Liver (tissue), 9 donors: ENCODE results near the gene CDH15. TPM values are rescaled to one million over a fixed set of nuclear protein-coding genes. Genes with fewer than 3 reads are reported as not detected.
A peak's percentile ranks its signal among the peaks of the same experiment; 100 is the strongest.

ENCODE experiments used
- DNase-seq: peaks from one replicate; pipeline ENCODE4 v3.0.0-alpha.2; 2017; ENCODE audit warnings: low spot score
- H3K27ac ChIP-seq, 2 donors: one replicate each; pipeline ENCODE4 v1.7.0; 2013; ENCODE audit warnings: inconsistent platforms in 2 of 2, low read length in 2 of 2, control low read depth in 1 of 2, low read depth in 1 of 2, mild to moderate bottlenecking in 1 of 2
- H3K27me3 ChIP-seq, 4 donors: one replicate each; pipeline versions ENCODE4 v1.6.1 to v1.7.0; 2013; ENCODE audit warnings: low read length in 3 of 4, inconsistent platforms in 1 of 4, mild to moderate bottlenecking in 1 of 4, moderate library complexity in 1 of 4; ENCODE audit not compliant: control insufficient read depth in 4 of 4, insufficient read depth in 4 of 4
- H3K36me3 ChIP-seq, 4 donors: one replicate each; pipeline versions ENCODE4 v1.6.1 to v1.7.0; 2013; ENCODE audit warnings: low read length in 3 of 4, mild to moderate bottlenecking in 3 of 4, low read depth in 1 of 4, moderate library complexity in 1 of 4; ENCODE audit not compliant: control insufficient read depth in 4 of 4, insufficient read depth in 3 of 4
- H3K4me1 ChIP-seq, 4 donors: one replicate each; pipeline versions ENCODE4 v1.6.1 to v1.7.0; 2013; ENCODE audit warnings: low read length in 3 of 4, mild to moderate bottlenecking in 3 of 4, moderate library complexity in 1 of 4; ENCODE audit not compliant: control insufficient read depth in 4 of 4, insufficient read depth in 4 of 4
- H3K4me3 ChIP-seq, 3 donors: one replicate each; pipeline versions ENCODE4 v1.6.1 to v1.7.0; 2013; ENCODE audit warnings: low read length in 3 of 3, control low read depth in 1 of 3, low read depth in 1 of 3, mild to moderate bottlenecking in 1 of 3
- H3K9ac ChIP-seq, 2 donors: one replicate each; pipeline ENCODE4 v1.7.0; 2013; ENCODE audit warnings: low read length in 2 of 2, mild to moderate bottlenecking in 2 of 2, moderate library complexity in 2 of 2, control low read depth in 1 of 2, low read depth in 1 of 2
- H3K9me3 ChIP-seq, 4 donors: one replicate each; pipeline versions ENCODE4 v1.6.1 to v1.7.0; 2013; ENCODE audit warnings: low read length in 3 of 4; ENCODE audit not compliant: control insufficient read depth in 4 of 4
- FOXA1 ChIP-seq: IDR thresholded peaks from 2 replicates; pipeline ENCODE4 v1.6.1; 2016; ENCODE audit warnings: antibody characterized with exemption
- FOXA2 ChIP-seq: IDR thresholded peaks from 2 replicates; pipeline ENCODE4 v1.6.1; 2016; ENCODE audit warnings: antibody characterized with exemption
- JUND ChIP-seq, 2 donors: IDR thresholded peaks; 2 replicates each; pipeline ENCODE4 v1.6.1; 2016; ENCODE audit warnings: antibody characterized with exemption in 2 of 2
- NR2F2 ChIP-seq: IDR thresholded peaks from 2 replicates; pipeline ENCODE4 v1.6.1; 2016; ENCODE audit warnings: antibody characterized with exemption
- RXRA ChIP-seq, 2 donors: IDR thresholded peaks; 2 replicates each; pipeline ENCODE4 v1.6.1; 2017 to 2018; ENCODE audit warnings: antibody characterized with exemption in 2 of 2, mild to moderate bottlenecking in 1 of 2
- SP1 ChIP-seq: IDR thresholded peaks from 2 replicates; pipeline ENCODE4 v1.6.1; 2018; ENCODE audit warnings: antibody characterized with exemption, mild to moderate bottlenecking
- WGBS: extraction: QIAGEN DNeasy Blood & Tissue Kit; methylation state at CpG from one replicate; pipeline ENCODE4 v1.1.7; 2013; 5-methylcytosine and 5-hydroxymethylcytosine counted together
- polyA plus RNA-seq, 2 donors: library from polyadenylated mRNA; stranded (reverse) in 1 of 2; unstranded in 1 of 2; fragments of 200-250 nt in 1 of 2; fragments of >200 nt in 1 of 2; fragmentation: Nextera tagmentation in 1 of 2; extraction: Ambion mirVana in 1 of 2; gene quantifications; one replicate each; pipeline versions ENCODE4 v1.2.1 to v1.2.3, GENCODE V29; 2013 to 2015
- total RNA-seq, 2 donors: library from RNA; depleted of rRNA; stranded (reverse); fragments of >200 nt; gene quantifications; one replicate each; pipeline ENCODE4 v1.2.3, GENCODE V29; 2014
- TF ChIP-seq, protein P1 (sequence below): IDR thresholded peaks from 2 replicates; pipeline ENCODE4 v1.6.1; 2016; ENCODE audit warnings: antibody characterized with exemption
- TF ChIP-seq, protein P2 (sequence below): fragments of 150-350 bp; IDR thresholded peaks from 2 replicates; pipeline ENCODE4 v1.5.1; 2017; ENCODE audit warnings: improper control_type of control experiment, low read depth, low read length; ENCODE audit not compliant: missing input control
- TF ChIP-seq, protein P3 (sequence below): IDR thresholded peaks from 2 replicates; pipeline ENCODE4 v1.6.1; 2016; ENCODE audit warnings: antibody characterized with exemption, mild to moderate bottlenecking
- TF ChIP-seq, protein P4 (sequence below): IDR thresholded peaks from 2 replicates; pipeline ENCODE4 v1.6.1; 2016; ENCODE audit warnings: antibody characterized with exemption
- TF ChIP-seq, protein P5 (sequence below): IDR thresholded peaks from 2 replicates; pipeline ENCODE4 v1.6.1; 2016; ENCODE audit warnings: antibody characterized with exemption
- donor health status: healthy.
- donor health status: healthy.
- donor health status: healthy.
- donor health status: healthy.
- donor health status: healthy.

The CDH15 gene
- total and polyA plus RNA-seq, 4 donors: 0.12 TPM; not detected in 3

DNA sequence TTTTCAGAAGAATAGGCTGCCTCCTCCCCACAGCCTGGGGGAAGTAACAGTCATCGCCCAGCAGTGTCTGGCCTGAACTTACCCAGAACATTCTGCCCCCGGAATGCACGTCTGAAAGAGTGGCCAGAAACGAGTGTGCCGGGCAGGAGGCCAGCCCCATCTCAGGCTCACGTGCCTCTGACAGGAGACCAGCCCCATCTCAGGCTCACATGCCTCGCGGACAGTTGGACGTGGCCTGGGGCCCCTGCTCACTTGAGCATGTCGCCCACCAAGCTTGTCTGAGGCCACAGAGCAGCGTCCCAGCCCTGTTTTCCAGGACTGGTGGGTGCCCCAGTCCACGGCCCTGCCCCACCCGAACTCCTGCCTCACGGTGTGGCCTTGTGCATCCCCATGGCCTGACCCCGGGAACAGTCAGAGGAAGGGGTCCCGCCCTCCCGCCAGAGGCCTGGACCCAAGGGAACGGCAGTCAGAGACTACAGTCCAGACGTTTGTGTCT is 16.3 kb upstream of the CDH15 start:
- TF ChIP-seq, protein P1, sequence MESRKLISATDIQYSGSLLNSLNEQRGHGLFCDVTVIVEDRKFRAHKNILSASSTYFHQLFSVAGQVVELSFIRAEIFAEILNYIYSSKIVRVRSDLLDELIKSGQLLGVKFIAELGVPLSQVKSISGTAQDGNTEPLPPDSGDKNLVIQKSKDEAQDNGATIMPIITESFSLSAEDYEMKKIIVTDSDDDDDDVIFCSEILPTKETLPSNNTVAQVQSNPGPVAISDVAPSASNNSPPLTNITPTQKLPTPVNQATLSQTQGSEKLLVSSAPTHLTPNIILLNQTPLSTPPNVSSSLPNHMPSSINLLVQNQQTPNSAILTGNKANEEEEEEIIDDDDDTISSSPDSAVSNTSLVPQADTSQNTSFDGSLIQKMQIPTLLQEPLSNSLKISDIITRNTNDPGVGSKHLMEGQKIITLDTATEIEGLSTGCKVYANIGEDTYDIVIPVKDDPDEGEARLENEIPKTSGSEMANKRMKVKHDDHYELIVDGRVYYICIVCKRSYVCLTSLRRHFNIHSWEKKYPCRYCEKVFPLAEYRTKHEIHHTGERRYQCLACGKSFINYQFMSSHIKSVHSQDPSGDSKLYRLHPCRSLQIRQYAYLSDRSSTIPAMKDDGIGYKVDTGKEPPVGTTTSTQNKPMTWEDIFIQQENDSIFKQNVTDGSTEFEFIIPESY: no peak
- peak; percentile 69 for TF ChIP-seq NR2F2
- Histone ChIP-seq H3K9me3 (no peaks in the 10 kb centered on the region), H3K9ac (no peak overlapping the region), H3K27ac (no peak overlapping the region), H3K4me3 (no peak overlapping the region), H3K4me1 (peaks cover 0 to 4% (median 0%) of the 10 kb centered on the region in 4 donors), H3K27me3 (no peaks in the 10 kb centered on the region), H3K36me3 (peaks cover 3 to 15% (median 8%) of the 10 kb centered on the region in 4 donors)
- no peak for DNase-seq
- WGBS: 37% methylated on average over 19 of the region's 19 CpGs

DNA sequence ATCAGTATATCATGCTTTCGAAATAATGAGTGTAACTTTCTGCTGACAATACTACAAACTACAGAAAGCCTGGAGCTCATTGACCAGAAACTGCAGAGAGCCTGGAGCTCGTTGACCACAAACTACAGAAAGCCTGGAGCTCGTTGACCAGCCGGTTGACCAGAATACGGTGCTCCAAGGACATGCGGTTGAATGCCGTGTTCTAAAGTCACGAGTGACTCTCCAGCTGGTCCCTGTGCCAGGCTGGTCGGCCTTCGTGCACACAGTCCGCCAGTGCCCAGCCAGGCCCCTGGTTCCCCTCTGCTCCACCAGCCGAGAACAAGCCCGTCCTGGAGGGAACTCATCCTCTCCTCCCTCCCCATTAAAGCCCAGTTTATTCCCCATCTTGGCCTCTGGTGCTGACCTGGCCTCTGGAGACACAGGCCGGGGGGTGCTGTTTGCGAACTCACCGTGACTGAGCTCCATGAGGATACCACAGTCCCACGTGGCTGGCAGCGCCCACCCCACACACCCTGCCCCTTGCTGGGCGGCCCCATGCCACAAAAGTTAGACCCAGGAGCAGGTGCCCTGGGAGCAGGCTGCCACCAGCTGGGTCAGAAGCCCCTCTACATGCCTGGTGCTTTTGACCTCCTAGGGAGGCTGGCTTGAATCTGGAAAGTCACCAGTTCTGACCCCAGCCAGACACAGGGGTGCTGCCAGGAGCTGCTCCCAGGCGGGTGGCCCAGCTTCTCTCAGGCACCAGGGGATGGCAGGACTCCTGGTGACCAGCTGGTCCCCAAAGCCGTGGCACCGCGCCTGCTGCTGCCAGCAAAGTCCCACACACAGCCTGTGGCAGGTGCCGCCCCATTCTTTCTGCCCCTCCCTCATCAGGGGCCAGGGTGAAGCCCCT is 15.5 kb upstream of the CDH15 start:
- H3K4me1 ChIP-seq: peaks cover 0 to 4% (median 0%) of the 10 kb centered on the region in 4 donors
- no peaks in the 10 kb centered on the region for H3K9me3 ChIP-seq
- DNase-seq: no peak
- H3K4me3 ChIP-seq: no peak overlapping the region
- no peak overlapping the region for H3K9ac ChIP-seq
- no peaks in the 10 kb centered on the region for H3K27me3 ChIP-seq
- peaks cover 3 to 8% (median 3%) of the 10 kb centered on the region in 4 donors for H3K36me3 ChIP-seq
- WGBS: 66% methylated on average over 24 of the region's 24 CpGs
- H3K27ac ChIP-seq: no peak overlapping the region
- TF ChIP-seq FOXA1 (no peak), JUND (IDR thresholded peaks at IDR 0.05) (no peak), RXRA (IDR thresholded peaks at IDR 0.05) (no peak)
- TF ChIP-seq, protein P2, sequence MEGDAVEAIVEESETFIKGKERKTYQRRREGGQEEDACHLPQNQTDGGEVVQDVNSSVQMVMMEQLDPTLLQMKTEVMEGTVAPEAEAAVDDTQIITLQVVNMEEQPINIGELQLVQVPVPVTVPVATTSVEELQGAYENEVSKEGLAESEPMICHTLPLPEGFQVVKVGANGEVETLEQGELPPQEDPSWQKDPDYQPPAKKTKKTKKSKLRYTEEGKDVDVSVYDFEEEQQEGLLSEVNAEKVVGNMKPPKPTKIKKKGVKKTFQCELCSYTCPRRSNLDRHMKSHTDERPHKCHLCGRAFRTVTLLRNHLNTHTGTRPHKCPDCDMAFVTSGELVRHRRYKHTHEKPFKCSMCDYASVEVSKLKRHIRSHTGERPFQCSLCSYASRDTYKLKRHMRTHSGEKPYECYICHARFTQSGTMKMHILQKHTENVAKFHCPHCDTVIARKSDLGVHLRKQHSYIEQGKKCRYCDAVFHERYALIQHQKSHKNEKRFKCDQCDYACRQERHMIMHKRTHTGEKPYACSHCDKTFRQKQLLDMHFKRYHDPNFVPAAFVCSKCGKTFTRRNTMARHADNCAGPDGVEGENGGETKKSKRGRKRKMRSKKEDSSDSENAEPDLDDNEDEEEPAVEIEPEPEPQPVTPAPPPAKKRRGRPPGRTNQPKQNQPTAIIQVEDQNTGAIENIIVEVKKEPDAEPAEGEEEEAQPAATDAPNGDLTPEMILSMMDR: no peak

DNA sequence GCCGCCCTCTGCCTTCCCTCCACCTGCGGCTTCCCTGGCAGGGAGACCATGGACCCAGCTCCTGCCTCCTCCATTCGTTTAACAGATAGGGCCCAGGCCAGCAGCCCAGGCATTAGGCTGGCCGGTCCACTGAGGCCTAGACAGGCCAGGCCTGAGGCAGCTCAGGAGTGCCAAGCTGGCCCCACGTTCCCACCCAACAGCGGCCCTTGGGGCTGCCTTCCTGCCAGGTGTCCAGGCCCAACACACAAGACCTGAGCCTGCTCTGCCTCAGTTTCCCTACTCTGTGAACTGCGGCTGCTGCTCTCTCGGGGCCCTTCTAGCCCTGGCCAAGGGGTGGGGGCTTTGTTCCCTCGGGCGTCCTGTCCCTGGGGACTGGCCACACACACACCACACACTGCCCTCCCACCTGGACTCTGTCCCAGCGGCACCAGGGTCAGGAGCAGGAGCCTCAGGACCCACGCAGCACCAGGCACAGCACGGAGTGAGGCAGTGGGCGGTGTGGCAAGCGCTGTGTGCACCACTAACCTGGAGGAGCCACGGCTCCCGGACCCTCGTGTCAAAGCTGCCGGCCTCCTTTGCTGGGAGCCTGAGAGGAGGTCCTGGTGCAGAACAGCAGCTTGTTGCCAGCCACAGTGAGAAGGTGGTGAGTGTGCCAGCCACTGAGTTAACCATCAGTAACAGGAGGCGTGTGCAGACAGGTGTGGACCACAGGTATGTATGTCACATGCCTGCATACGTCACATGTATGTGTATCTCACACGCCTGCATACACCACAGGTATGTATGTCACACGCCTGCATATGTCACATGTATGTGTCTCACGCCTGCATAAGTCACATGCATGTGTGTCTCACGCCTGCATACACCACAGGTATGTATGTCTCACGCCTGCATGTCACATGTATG is 14.6 kb upstream of the CDH15 start:
- DNase-seq: no peak
- 74% methylated on average over 26 of the region's 26 CpGs for WGBS

More for the DNA sequence above, 14.6 kb upstream of the CDH15 start:
- Histone ChIP-seq H3K9ac (no peak overlapping the region), H3K36me3 (peaks cover 0 to 2% (median under 1%) of the 10 kb centered on the region in 4 donors), H3K27ac (no peak overlapping the region), H3K9me3 (no peaks in the 10 kb centered on the region), H3K4me3 (no peak overlapping the region), H3K27me3 (no peaks in the 10 kb centered on the region), H3K4me1 (peaks cover 0 to 4% (median 0%) of the 10 kb centered on the region in 4 donors)
- TF ChIP-seq FOXA2 (no peak), RXRA (IDR thresholded peaks at IDR 0.05) (no peak), FOXA1 (no peak), SP1 (no peak)
- TF ChIP-seq, protein P3, sequence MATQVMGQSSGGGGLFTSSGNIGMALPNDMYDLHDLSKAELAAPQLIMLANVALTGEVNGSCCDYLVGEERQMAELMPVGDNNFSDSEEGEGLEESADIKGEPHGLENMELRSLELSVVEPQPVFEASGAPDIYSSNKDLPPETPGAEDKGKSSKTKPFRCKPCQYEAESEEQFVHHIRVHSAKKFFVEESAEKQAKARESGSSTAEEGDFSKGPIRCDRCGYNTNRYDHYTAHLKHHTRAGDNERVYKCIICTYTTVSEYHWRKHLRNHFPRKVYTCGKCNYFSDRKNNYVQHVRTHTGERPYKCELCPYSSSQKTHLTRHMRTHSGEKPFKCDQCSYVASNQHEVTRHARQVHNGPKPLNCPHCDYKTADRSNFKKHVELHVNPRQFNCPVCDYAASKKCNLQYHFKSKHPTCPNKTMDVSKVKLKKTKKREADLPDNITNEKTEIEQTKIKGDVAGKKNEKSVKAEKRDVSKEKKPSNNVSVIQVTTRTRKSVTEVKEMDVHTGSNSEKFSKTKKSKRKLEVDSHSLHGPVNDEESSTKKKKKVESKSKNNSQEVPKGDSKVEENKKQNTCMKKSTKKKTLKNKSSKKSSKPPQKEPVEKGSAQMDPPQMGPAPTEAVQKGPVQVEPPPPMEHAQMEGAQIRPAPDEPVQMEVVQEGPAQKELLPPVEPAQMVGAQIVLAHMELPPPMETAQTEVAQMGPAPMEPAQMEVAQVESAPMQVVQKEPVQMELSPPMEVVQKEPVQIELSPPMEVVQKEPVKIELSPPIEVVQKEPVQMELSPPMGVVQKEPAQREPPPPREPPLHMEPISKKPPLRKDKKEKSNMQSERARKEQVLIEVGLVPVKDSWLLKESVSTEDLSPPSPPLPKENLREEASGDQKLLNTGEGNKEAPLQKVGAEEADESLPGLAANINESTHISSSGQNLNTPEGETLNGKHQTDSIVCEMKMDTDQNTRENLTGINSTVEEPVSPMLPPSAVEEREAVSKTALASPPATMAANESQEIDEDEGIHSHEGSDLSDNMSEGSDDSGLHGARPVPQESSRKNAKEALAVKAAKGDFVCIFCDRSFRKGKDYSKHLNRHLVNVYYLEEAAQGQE: no peak
- TF ChIP-seq, protein P2: no peak
- TF ChIP-seq, protein P4, sequence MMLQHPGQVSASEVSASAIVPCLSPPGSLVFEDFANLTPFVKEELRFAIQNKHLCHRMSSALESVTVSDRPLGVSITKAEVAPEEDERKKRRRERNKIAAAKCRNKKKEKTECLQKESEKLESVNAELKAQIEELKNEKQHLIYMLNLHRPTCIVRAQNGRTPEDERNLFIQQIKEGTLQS: no peak
- TF ChIP-seq, protein P5, sequence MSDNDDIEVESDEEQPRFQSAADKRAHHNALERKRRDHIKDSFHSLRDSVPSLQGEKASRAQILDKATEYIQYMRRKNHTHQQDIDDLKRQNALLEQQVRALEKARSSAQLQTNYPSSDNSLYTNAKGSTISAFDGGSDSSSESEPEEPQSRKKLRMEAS: no peak
